OCI-LY7 (cell line): Measurements from ENCODE around the gene TCHH. TPM values are rescaled to one million over a fixed set of nuclear protein-coding genes. Genes with fewer than 3 reads are reported as not detected.
"Not testable (repeated sequence)": the region's sequence is repeated elsewhere in the genome, so short reads cannot be mapped to it uniquely, and the experiment has no call there.

Source experiments
- BruUV-seq: library from RNA; stranded (reverse); fragments of 400-500 nt; replicated peaks from 2 replicates; lab custom pipeline; 2021; lab: Mats Ljungman, UMichigan
- CTCF ChIA-PET: fragments of 300-600 bp; sonication (Branson Sonifier 250); formaldehyde crosslinking; loops from one replicate; lab custom pipeline; 2022; ENCODE audit warnings: antibody characterized with exemption; ENCODE audit not compliant: unreplicated experiment; lab: Charles Lee
- POLR2A ChIA-PET: fragments of 300-600 bp; sonication (Branson Sonifier 250); formaldehyde crosslinking; loops from one replicate; lab custom pipeline; 2022; ENCODE audit warnings: antibody characterized with exemption; lab: Charles Lee
- DNase-seq: peaks from one replicate; pipeline ENCODE4 v3.0.0-alpha.2; 2015; ENCODE audit warnings: low spot score
- H2AFZ ChIP-seq: fragments of 200-600 bp; sonication (generic), shearing (Covaris generic); 2 replicates; pipeline ENCODE4 v1.6.1; 2014; ENCODE audit warnings: mild to moderate bottlenecking, antibody characterized with exemption, low read length, moderate library complexity
- H3K27ac ChIP-seq: fragments of 200-600 bp; sonication (generic); 2 replicates; pipeline ENCODE4 v1.5.1; 2014; ENCODE audit warnings: mixed run types, low read depth, mild to moderate bottlenecking, moderate library complexity, low read length, inconsistent platforms; ENCODE audit not compliant: poor library complexity, severe bottlenecking
- H3K36me3 ChIP-seq: fragments of 200-600 bp; sonication (generic); 2 replicates; pipeline ENCODE4 v1.6.1; 2014; ENCODE audit warnings: mild to moderate bottlenecking, antibody characterized with exemption, low read length, moderate library complexity, mixed read lengths; ENCODE audit not compliant: insufficient read depth
- H3K4me1 ChIP-seq: fragments of 200-600 bp; sonication (generic); 2 replicates; pipeline ENCODE4 v1.5.1; 2014; ENCODE audit warnings: mild to moderate bottlenecking, low read length; ENCODE audit not compliant: insufficient read depth, poor library complexity, severe bottlenecking
- H3K4me2 ChIP-seq: fragments of 200-600 bp; sonication (generic); 2 replicates; pipeline ENCODE4 v1.6.1; 2014; ENCODE audit warnings: mild to moderate bottlenecking, low read length
- H3K4me3 ChIP-seq: fragments of 200-600 bp; sonication (generic); 2 replicates; pipeline ENCODE4 v1.5.1; 2014; ENCODE audit warnings: mild to moderate bottlenecking, low read depth, low read length; ENCODE audit not compliant: poor library complexity, severe bottlenecking
- H3K79me2 ChIP-seq: fragments of 200-600 bp; sonication (generic); 2 replicates; pipeline ENCODE4 v1.6.1; 2016; ENCODE audit warnings: low read depth, mild to moderate bottlenecking, low read length, moderate library complexity, mixed read lengths; ENCODE audit not compliant: insufficient read depth
- H3K9me2 ChIP-seq: fragments of 200-600 bp; sonication (generic); 2 replicates; pipeline ENCODE4 v1.6.1; 2016; ENCODE audit warnings: mild to moderate bottlenecking, low read length, mixed read lengths; ENCODE audit not compliant: insufficient read depth
- H3K9me3 ChIP-seq: fragments of 200-600 bp; sonication (generic); 2 replicates; pipeline ENCODE4 v1.6.1; 2014; ENCODE audit warnings: mild to moderate bottlenecking, mixed run types, low read length, mixed read lengths
- H4K20me1 ChIP-seq: fragments of 200-600 bp; sonication (generic); 2 replicates; pipeline ENCODE4 v1.6.1; 2014; ENCODE audit warnings: mild to moderate bottlenecking, antibody characterized with exemption, low read length, moderate library complexity, mixed read lengths; ENCODE audit not compliant: insufficient read depth
- EZH2phosphoT487 ChIP-seq: fragments of 200-600 bp; sonication (generic); IDR thresholded peaks from 2 replicates; pipeline ENCODE4 v1.6.1; 2018; ENCODE audit warnings: low read depth, borderline replicate concordance, mild to moderate bottlenecking, mixed run types, antibody characterized with exemption, low read length, moderate library complexity, mixed read lengths
- intact Hi-C: fragments of 100-400 bp; cut with micrococcal nuclease; formaldehyde crosslinking; loops from one replicate; pipeline ENCODE4 v1.10.0; 2022; ENCODE audit not compliant: unreplicated experiment
- total RNA-seq, 2 experiments: library from RNA; depleted of rRNA in 1 of 2; stranded (reverse); fragments of >200 nt in 1 of 2; shearing (Covaris generic) in 1 of 2; gene quantifications; 2 replicates each; pipeline ENCODE4 v1.2.3, GENCODE V29; 2014 to 2022
- TF ChIP-seq, protein P1 (sequence below): fragments of 200-600 bp; sonication (generic); conservative IDR thresholded peaks from 2 replicates; pipeline ENCODE4 v1.5.1; 2014; ENCODE audit warnings: mild to moderate bottlenecking, antibody characterized with exemption, low read length, moderate library complexity, mixed read lengths

The TCHH gene
- total RNA-seq, 2 experiments from 2014 or later, result not detected

DNA sequence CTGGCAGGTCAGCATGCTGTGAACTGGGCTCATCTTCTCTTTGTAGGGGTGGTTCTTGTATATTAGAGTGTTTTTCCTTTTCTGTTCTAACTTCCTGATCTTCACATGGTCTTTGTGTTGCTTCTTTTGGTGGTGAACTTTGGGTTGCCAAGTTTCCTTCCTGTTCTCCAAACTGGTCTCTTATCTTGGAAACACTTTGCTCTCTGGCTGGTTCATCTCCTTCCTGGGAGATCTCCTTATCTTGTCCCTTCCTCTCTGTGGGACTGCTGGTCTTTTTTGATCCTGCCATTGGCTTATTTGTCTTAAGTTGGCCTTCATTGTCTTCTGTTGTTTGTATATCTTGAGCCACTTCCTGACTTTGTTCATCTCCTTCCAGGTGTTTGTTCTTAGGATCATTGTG is 28.5 kb downstream of the TCHH start:
- no peak overlapping the region for H2AFZ ChIP-seq
- no TSS peak for BruUV-seq

DNA sequence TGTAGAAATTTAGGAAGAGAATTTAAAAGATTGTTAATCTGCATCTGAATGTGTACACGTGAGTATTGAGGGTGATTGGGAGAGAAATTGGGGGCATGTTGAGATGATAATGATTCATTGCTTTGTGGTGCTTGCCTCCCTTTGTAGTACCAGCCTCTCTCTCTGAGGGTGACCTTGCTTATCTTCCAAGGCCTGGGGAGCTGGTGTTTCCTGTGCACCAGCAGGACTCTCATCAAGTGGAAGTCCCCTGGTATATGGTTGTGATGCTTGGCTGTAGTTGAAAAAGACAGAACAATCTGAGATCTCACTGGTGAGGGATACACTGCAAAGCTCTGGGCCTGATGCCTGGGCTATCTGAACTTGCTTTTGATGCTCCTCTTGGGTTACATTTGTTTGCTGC is 30.4 kb downstream of the TCHH start:
- no peak overlapping the region for H3K27ac ChIP-seq
- no peaks in the 10 kb centered on the region for H3K9me2 ChIP-seq
- no TSS peak for BruUV-seq
- H3K4me2 ChIP-seq, result no peak overlapping the region
- H4K20me1 ChIP-seq, result no peaks in the 10 kb centered on the region
- POLR2A ChIA-PET, result no interaction called here
- H3K4me3 ChIP-seq, result no peak overlapping the region
- DNase-seq, result no peak
- H3K4me1 ChIP-seq, result no peaks in the 10 kb centered on the region
- CTCF ChIA-PET, result no interaction called here
- TF ChIP-seq, protein P1, sequence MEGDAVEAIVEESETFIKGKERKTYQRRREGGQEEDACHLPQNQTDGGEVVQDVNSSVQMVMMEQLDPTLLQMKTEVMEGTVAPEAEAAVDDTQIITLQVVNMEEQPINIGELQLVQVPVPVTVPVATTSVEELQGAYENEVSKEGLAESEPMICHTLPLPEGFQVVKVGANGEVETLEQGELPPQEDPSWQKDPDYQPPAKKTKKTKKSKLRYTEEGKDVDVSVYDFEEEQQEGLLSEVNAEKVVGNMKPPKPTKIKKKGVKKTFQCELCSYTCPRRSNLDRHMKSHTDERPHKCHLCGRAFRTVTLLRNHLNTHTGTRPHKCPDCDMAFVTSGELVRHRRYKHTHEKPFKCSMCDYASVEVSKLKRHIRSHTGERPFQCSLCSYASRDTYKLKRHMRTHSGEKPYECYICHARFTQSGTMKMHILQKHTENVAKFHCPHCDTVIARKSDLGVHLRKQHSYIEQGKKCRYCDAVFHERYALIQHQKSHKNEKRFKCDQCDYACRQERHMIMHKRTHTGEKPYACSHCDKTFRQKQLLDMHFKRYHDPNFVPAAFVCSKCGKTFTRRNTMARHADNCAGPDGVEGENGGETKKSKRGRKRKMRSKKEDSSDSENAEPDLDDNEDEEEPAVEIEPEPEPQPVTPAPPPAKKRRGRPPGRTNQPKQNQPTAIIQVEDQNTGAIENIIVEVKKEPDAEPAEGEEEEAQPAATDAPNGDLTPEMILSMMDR, result no peak
- no peak for TF ChIP-seq EZH2phosphoT487
- intact Hi-C loops, result no loop called here
- H3K9me3 ChIP-seq, result no peaks in the 10 kb centered on the region
- H3K36me3 ChIP-seq, result no peaks in the 10 kb centered on the region
- H2AFZ ChIP-seq, result no peak overlapping the region
- no peaks in the 10 kb centered on the region for H3K79me2 ChIP-seq

More for the DNA sequence above, 28.5 kb downstream of the TCHH start:
- DNase-seq, result no peak
- no peak overlapping the region for H3K4me2 ChIP-seq
- no peaks in the 10 kb centered on the region for H3K36me3 ChIP-seq
- POLR2A ChIA-PET, result no interaction called here
- H3K4me3 ChIP-seq, result no peak overlapping the region
- intact Hi-C loops, result no loop called here
- no peak overlapping the region for H3K27ac ChIP-seq
- H3K79me2 ChIP-seq, result no peaks in the 10 kb centered on the region
- no peaks in the 10 kb centered on the region for H3K9me2 ChIP-seq
- no peaks in the 10 kb centered on the region for H3K9me3 ChIP-seq
- H4K20me1 ChIP-seq, result no peaks in the 10 kb centered on the region
- H3K4me1 ChIP-seq, result no peaks in the 10 kb centered on the region
- CTCF ChIA-PET, result no interaction called here
- TF ChIP-seq, protein P1, result no peak

DNA sequence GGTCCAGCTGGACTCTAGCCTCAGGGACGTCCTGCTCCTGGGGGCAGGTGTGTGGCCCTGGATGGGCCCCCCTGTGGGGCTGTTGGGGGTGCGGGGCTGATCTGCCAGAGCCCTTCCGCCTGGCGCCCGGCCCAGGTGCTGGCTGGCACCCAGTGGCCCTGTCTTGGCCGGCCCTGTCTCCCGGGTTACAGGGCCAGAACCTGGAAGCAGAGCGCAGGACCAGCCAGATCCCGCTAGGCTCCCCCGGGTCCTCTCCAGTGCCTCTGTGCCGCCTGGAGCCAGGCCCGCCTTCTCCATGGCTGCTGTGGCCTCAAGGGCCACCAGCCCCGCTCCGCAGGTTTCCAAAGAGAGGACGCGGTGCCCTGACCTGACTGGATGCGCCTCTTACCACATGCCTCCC is 34.2 kb downstream of the TCHH start:
- CTCF ChIA-PET, H2AFZ ChIP-seq, H3K27ac ChIP-seq, H3K4me3 ChIP-seq, POLR2A ChIA-PET, intact Hi-C loops, H4K20me1 ChIP-seq, H3K36me3 ChIP-seq, H3K4me1 ChIP-seq, H3K4me2 ChIP-seq, H3K9me2 ChIP-seq, BruUV-seq, H3K9me3 ChIP-seq, H3K79me2 ChIP-seq, DNase-seq: not testable (repeated sequence)

DNA sequence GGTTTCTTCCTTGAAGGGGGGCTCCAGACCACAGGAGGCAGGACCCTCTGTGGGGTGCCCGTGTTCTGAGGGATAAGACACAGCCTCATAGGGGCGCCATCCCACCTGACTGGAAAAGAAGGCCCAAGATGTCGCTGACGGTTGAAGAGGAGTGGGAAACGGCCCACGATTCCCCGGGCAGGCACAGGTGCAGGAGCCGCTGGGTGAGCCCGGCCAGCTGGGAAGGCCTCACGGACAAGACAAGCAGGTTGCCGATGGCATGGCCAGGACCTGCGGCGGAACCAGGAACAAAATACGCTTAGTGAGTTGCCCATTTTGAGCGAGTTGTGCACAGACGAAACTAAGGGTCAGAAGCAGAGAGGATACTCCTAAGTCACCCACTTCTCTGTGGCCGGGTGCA is 34.8 kb downstream of the TCHH start:
- H3K36me3 ChIP-seq, H3K9me3 ChIP-seq, POLR2A ChIA-PET, H2AFZ ChIP-seq, H3K27ac ChIP-seq, H3K4me2 ChIP-seq, intact Hi-C loops, H3K79me2 ChIP-seq, H3K4me1 ChIP-seq, H4K20me1 ChIP-seq, CTCF ChIA-PET, DNase-seq, H3K4me3 ChIP-seq, H3K9me2 ChIP-seq, BruUV-seq: not testable (repeated sequence)
